Stromal cell of bone marrow (primary cell): ENCODE measurements around the gene ELP4.

ENCODE experiments used
- DNase-seq: peaks from one replicate; pipeline ENCODE4 v3.0.0-alpha.2; 2012; ENCODE audit warnings: low read depth

The ELP4 gene

GRCh38 chr11:31780078-31780477 is 270.5 kb downstream of the ELP4 start:
- DNase-seq, result no peak

- DNase-seq, result no peak
Observed at GRCh38 chr11:31780480-31780971, 271.0 kb downstream of the ELP4 start.

GRCh38 chr11:31782257-31782656 is 272.7 kb downstream of the ELP4 start:
- DNase-seq, result no peak

- DNase-seq, result no peak
Observed at GRCh38 chr11:31783252-31783651, 273.7 kb downstream of the ELP4 start.

- no peak for DNase-seq
Observed at GRCh38 chr11:31784611-31785010, 275.0 kb downstream of the ELP4 start.

GRCh38 chr11:31786996-31787685 is 277.6 kb downstream of the ELP4 start:
- DNase-seq, result no peak

GRCh38 chr11:31788085-31788484 is 278.5 kb downstream of the ELP4 start:
- DNase-seq, result no peak

- no peak for DNase-seq
Observed at GRCh38 chr11:31790649-31791048, 281.1 kb downstream of the ELP4 start.

- DNase-seq, result no peak
Observed at GRCh38 chr11:31792036-31792435, 282.5 kb downstream of the ELP4 start.

GRCh38 chr11:31792456-31792855 is 282.9 kb downstream of the ELP4 start:
- no peak for DNase-seq

- DNase-seq, result no peak
Observed at GRCh38 chr11:31793264-31793663, 283.7 kb downstream of the ELP4 start.

GRCh38 chr11:31794548-31794947 is 285.0 kb downstream of the ELP4 start:
- no peak for DNase-seq

GRCh38 chr11:31795706-31796498 is 286.3 kb downstream of the ELP4 start:
- no peak for DNase-seq

- DNase-seq, result no peak
Observed at GRCh38 chr11:31796499-31797189, 287.1 kb downstream of the ELP4 start.

- DNase-seq, result no peak
Observed at GRCh38 chr11:31797190-31798056, 287.9 kb downstream of the ELP4 start.

- DNase-seq, result no peak
Observed at GRCh38 chr11:31798057-31798553, 288.5 kb downstream of the ELP4 start.

- DNase-seq, result no peak
Observed at GRCh38 chr11:31798554-31799434, 289.2 kb downstream of the ELP4 start.

GRCh38 chr11:31799435-31800397 is 290.1 kb downstream of the ELP4 start:
- DNase-seq, result no peak
